A549 (cell line): ENCODE measurements around the gene GRIK2. TPM values are rescaled to one million over a fixed set of nuclear protein-coding genes. Genes with fewer than 3 reads are reported as not detected.

ENCODE experiments used
- ATAC-seq, 2 experiments: fragments of 200-7000 bp in 1 of 2; fragments of >200 bp in 1 of 2; cut with Nextera tagmentation in 1 of 2; cut with Tn5 transposase in 1 of 2; 3 replicates each; pipeline versions ENCODE4 v1.8.0 to v1.9.1; 2018 to 2020; ENCODE audit warnings: mild to moderate bottlenecking in 1 of 2, moderate library complexity in 1 of 2
- CTCF ChIA-PET: fragments of 300-600 bp; sonication (Branson Sonifier 250); formaldehyde crosslinking; extraction: SDS; loops from one replicate; lab custom pipeline; 2021; ENCODE audit warnings: antibody characterized with exemption, inconsistent platforms; lab: Yijun Ruan, JAX
- POLR2A ChIA-PET: fragments of 350-600 bp; formaldehyde crosslinking; extraction: SDS; loops from one replicate; lab custom pipeline; 2021; ENCODE audit warnings: antibody characterized with exemption, inconsistent platforms; lab: Yijun Ruan, JAX
- DNase-seq, 2 experiments: peaks; one replicate each; pipeline versions ENCODE4 v3.0.0 to v3.0.0-alpha.2; 2011 to 2016; ENCODE audit warnings: low read depth in 1 of 2, low spot score in 1 of 2
- FAIRE-seq: peaks from 2 replicates; lab custom pipeline; 2011; peaks lifted over from hg19 to GRCh38; lab: Jason Lieb, UNC
- H3K27ac ChIP-seq, 2 experiments: fragments of >200 bp; sonication (Bioruptor Twin); formaldehyde crosslinking; 3 replicates each; pipeline ENCODE4 v1.5.1; 2016 to 2017
- H3K4me1 ChIP-seq: fragments of >200 bp; sonication (Bioruptor Twin); formaldehyde crosslinking; 3 replicates; pipeline ENCODE4 v1.6.1; 2016
- H3K4me2 ChIP-seq: fragments of >200 bp; sonication (Bioruptor Twin); formaldehyde crosslinking; 3 replicates; pipeline ENCODE4 v1.6.1; 2016
- H3K4me3 ChIP-seq: fragments of >200 bp; sonication (Bioruptor Twin); formaldehyde crosslinking; 3 replicates; pipeline ENCODE4 v1.5.1; 2016
- H3K9me3 ChIP-seq: fragments of >200 bp; sonication (Bioruptor Twin); formaldehyde crosslinking; 3 replicates; pipeline ENCODE4 v1.6.1; 2016
- CHD2 ChIP-seq: fragments of 150-350 bp; IDR thresholded peaks from 2 replicates; pipeline ENCODE4 v1.6.1; 2014; ENCODE audit warnings: low read length; ENCODE audit not compliant: partially characterized antibody
- EHMT2 ChIP-seq: fragments of 200-600 bp; sonication (generic); IDR thresholded peaks from 2 replicates; pipeline ENCODE4 v1.6.1; 2016; ENCODE audit warnings: antibody characterized with exemption, low read depth, mild to moderate bottlenecking, moderate library complexity
- FOSB ChIP-seq: fragments of 250-450 bp; sonication (Bioruptor Pico); IDR thresholded peaks from 2 replicates; pipeline ENCODE4 v1.5.0; 2020; ENCODE audit warnings: mild to moderate bottlenecking, moderate library complexity
- FOXS1 ChIP-seq: fragments of 250-450 bp; sonication (Bioruptor Pico); IDR thresholded peaks from 2 replicates; pipeline ENCODE4 v1.5.0; 2020; ENCODE audit warnings: mild to moderate bottlenecking, moderate library complexity
- GATA3 ChIP-seq: IDR thresholded peaks from 2 replicates; pipeline ENCODE4 v1.6.1; 2012; ENCODE audit warnings: borderline replicate concordance
- HOXA7 ChIP-seq: fragments of 250-450 bp; sonication (Bioruptor Pico); IDR thresholded peaks from 2 replicates; pipeline ENCODE4 v1.5.0; 2020; ENCODE audit warnings: mild to moderate bottlenecking, moderate library complexity
- JUNB ChIP-seq: fragments of >200 bp; sonication (Bioruptor Twin); formaldehyde crosslinking; IDR thresholded peaks from 2 replicates; pipeline ENCODE4 v1.6.1; 2016
- MAFK ChIP-seq: fragments of 450-650 bp; IDR thresholded peaks from 2 replicates; pipeline ENCODE4 v1.6.1; 2014; ENCODE audit not compliant: partially characterized antibody
- MAX ChIP-seq: IDR thresholded peaks from 2 replicates; pipeline ENCODE4 v1.6.1; 2012
- PBX3 ChIP-seq: IDR thresholded peaks from 2 replicates; pipeline ENCODE4 v1.6.1; 2012
- PHF8 ChIP-seq: fragments of 200-600 bp; sonication (generic); IDR thresholded peaks from 2 replicates; pipeline ENCODE4 v1.6.1; 2016; ENCODE audit warnings: low read depth, mild to moderate bottlenecking, antibody characterized with exemption, moderate library complexity, borderline replicate concordance
- POLR2A ChIP-seq: IDR thresholded peaks from 2 replicates; pipeline ENCODE4 v1.6.1; 2012; ENCODE audit warnings: mild to moderate bottlenecking, low read length
- REST ChIP-seq: fragments of 200-600 bp; sonication (generic); IDR thresholded peaks from 2 replicates; pipeline ENCODE4 v1.6.1; 2016; ENCODE audit warnings: antibody characterized with exemption, mild to moderate bottlenecking, moderate library complexity
- RFX5 ChIP-seq: fragments of 450-650 bp; IDR thresholded peaks from 2 replicates; pipeline ENCODE4 v1.7.1; 2014; ENCODE audit warnings: antibody characterized with exemption, mild to moderate bottlenecking, moderate library complexity
- SMC3 ChIP-seq: fragments of >200 bp; sonication (Bioruptor Twin); formaldehyde crosslinking; IDR thresholded peaks from 3 replicates; pipeline ENCODE4 v1.6.1; 2018; ENCODE audit warnings: inconsistent platforms
- SREBF2 ChIP-seq: fragments of 450-650 bp; IDR thresholded peaks from 2 replicates; pipeline ENCODE4 v1.6.1; 2014; ENCODE audit warnings: mild to moderate bottlenecking, moderate library complexity
- TFCP2L1 ChIP-seq: fragments of 250-450 bp; sonication (Bioruptor Pico); IDR thresholded peaks from 2 replicates; pipeline ENCODE4 v1.5.0; 2021; ENCODE audit warnings: mild to moderate bottlenecking
- ZC3H11A ChIP-seq: fragments of 450-650 bp; IDR thresholded peaks from 2 replicates; pipeline ENCODE4 v1.6.1; 2014; ENCODE audit warnings: antibody characterized with exemption, mild to moderate bottlenecking
- WGBS: methylation state at CpG from one replicate; pipeline ENCODE4 v1.1.6; 2017; ENCODE audit errors: missing lambda C conversion rate; 5-methylcytosine and 5-hydroxymethylcytosine counted together
- polyA plus RNA-seq, 4 experiments: library from polyadenylated mRNA; depleted of rRNA in 3 of 4; stranded (reverse); fragments of >200 nt; fragmentation: RNase III in 1 of 4; extraction: RNeasy Plus Mini Kit Qiagen cat#74134 plus additional on column Dnase treatment in 1 of 4; gene quantifications; 2 replicates in 3 of 4; 3 replicates in 1 of 4; pipeline ENCODE4 v1.2.3, GENCODE V29; 2011 to 2017

GRIK2 gene
- polyA plus RNA-seq, 2 of the 4 experiments (the other 2 are of a cell fraction) = 0.56 to 0.65 TPM

- POLR2A ChIA-PET = no interaction called here
- no peak overlapping the region for H3K27ac ChIP-seq
- CTCF ChIA-PET = interaction anchor here (0.6 kb wide), 1 partner anchor 29 kb away, joined by 4 read pairs; no protein-coding TSS in a partner anchor
- TF ChIP-seq JUNB = no peak
- no peak for TF ChIP-seq PHF8
- no peak for TF ChIP-seq MAX
- TF ChIP-seq EHMT2 = no peak
- TF ChIP-seq, all 56 proteins: peak for 0
- no peak for FAIRE-seq
- no peak for ATAC-seq
- 9% methylated on average over 1 of the region's 1 CpG for WGBS
- Histone ChIP-seq H3K4me3 (no peak overlapping the region), H3K9me3 (no peaks in the 10 kb centered on the region), H3K4me1 (no peaks in the 10 kb centered on the region), H3K4me2 (no peak overlapping the region)
- DNase-seq = no peak
These were observed 160.7 kb downstream of the GRIK2 start for GRCh38 chr6:101554231-101554630.

- TF ChIP-seq TFCP2L1 (CRISPR knock-in tag) = no peak
- no peak for TF ChIP-seq RFX5
- no peak for TF ChIP-seq REST
- TF ChIP-seq CHD2 = no peak
- no peak for TF ChIP-seq HOXA7 (CRISPR knock-in tag)
- Histone ChIP-seq H3K4me3 (no peak overlapping the region), H3K4me1 (no peaks in the 10 kb centered on the region), H3K4me2 (no peak overlapping the region), H3K27ac (no peak overlapping the region), H3K9me3 (no peaks in the 10 kb centered on the region)
- POLR2A ChIA-PET = no interaction called here
- WGBS = 58% methylated on average over 2 of the region's 2 CpGs
- DNase-seq (no peak), ATAC-seq (no peak), FAIRE-seq (no peak)
- CTCF ChIA-PET = no interaction called here
These were observed 165.2 kb downstream of the GRIK2 start for GRCh38 chr6:101558712-101559111.

GRCh38 chr6:101572627-101573026 is 179.1 kb downstream of the GRIK2 start:
- POLR2A ChIA-PET = no interaction called here
- H3K4me3 ChIP-seq = no peak overlapping the region
- no peaks in the 10 kb centered on the region for H3K4me1 ChIP-seq
- DNase-seq (no peak), ATAC-seq (no peak), FAIRE-seq (no peak)
- CTCF ChIA-PET = no interaction called here
- no peak overlapping the region for H3K4me2 ChIP-seq
- TF ChIP-seq MAX (no peak), ZC3H11A (0 out of 2 replicates have a peak, but pooled peaks have one; percentile 22), SMC3 (no peak)
- WGBS = 28% methylated on average over 4 of the region's 4 CpGs
- H3K27ac ChIP-seq = no peak overlapping the region
- H3K9me3 ChIP-seq = no peaks in the 10 kb centered on the region

GRCh38 chr6:101577091-101577490 is 183.6 kb downstream of the GRIK2 start:
- no peak for DNase-seq
- H3K4me2 ChIP-seq = no peak overlapping the region
- no peaks in the 10 kb centered on the region for H3K9me3 ChIP-seq
- ATAC-seq = no peak
- H3K27ac ChIP-seq = no peak overlapping the region
- CTCF ChIA-PET = no interaction called here
- FAIRE-seq = no peak
- no peak for TF ChIP-seq POLR2A
- TF ChIP-seq SREBF2 = no peak
- no peak for TF ChIP-seq GATA3
- no peak for TF ChIP-seq FOSB
- TF ChIP-seq PBX3 = no peak
- TF ChIP-seq MAFK = peak; percentile 24
- TF ChIP-seq FOXS1 = no peak
- no peaks in the 10 kb centered on the region for H3K4me1 ChIP-seq
- no peak overlapping the region for H3K4me3 ChIP-seq
- POLR2A ChIA-PET = no interaction called here
